ENCODE data around the gene KCNT2. TPM values are rescaled to one million over a fixed set of nuclear protein-coding genes. Genes with fewer than 3 reads are reported as not detected.

KCNT2 gene
- total and polyA plus RNA-seq, 9 of the 15 experiments (the other 6 are each of a cell fraction or from before 2014, with no cell fraction given), result 0.13 to 0.73 (median 0.28) TPM

DNA sequence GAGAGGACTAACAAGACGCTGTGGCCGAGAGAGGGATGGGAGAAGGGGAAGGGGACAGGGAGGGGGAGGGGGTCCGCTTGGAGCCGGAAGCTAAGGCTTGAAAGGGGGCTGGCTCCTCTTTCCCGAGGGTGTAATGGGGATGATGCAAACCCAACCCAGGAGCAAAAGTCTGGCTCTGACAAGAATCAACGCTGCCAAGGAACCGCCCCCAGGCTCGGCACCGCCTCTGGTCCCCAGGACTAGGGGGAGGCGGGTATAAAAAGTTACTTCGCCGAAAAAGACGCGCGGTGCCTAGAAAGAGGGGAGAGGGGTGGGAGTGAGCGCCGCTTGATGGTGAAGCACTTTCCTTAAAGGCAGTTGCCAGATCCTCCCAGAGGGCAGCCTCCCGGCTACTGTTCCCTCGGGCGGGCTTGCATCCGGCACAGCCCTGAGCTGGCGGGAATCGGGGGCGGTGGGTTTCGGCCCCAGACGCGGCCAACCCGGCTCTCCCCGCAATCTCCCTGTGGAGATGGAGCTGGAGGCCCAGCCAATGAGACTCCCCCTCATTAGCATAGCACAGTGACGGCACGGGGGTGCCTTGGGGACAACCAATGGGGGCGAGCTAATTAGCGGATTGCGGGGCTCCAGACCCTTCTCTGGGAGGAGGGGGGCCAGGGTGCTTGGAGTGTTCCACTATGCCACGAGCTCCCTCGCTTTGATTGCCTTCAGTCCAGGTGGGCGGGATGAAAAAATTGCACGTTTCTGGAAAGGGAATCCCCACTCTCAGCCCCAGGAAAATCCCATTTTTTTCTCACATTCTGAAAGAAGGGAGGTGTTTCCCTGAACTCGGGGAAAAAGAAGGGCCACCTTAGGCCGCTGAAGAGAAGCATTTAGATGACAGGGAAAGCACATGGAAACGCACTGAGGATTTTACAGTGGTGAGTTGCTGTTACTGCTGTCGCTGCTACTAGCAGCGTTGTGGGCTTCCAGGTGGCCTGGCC lies at the start of gene KCNT2 (continued):
- TF ChIP-seq, protein P1, sequence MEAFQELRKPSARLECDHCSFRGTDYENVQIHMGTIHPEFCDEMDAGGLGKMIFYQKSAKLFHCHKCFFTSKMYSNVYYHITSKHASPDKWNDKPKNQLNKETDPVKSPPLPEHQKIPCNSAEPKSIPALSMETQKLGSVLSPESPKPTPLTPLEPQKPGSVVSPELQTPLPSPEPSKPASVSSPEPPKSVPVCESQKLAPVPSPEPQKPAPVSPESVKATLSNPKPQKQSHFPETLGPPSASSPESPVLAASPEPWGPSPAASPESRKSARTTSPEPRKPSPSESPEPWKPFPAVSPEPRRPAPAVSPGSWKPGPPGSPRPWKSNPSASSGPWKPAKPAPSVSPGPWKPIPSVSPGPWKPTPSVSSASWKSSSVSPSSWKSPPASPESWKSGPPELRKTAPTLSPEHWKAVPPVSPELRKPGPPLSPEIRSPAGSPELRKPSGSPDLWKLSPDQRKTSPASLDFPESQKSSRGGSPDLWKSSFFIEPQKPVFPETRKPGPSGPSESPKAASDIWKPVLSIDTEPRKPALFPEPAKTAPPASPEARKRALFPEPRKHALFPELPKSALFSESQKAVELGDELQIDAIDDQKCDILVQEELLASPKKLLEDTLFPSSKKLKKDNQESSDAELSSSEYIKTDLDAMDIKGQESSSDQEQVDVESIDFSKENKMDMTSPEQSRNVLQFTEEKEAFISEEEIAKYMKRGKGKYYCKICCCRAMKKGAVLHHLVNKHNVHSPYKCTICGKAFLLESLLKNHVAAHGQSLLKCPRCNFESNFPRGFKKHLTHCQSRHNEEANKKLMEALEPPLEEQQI (IDR thresholded peaks at IDR 0.05), result no peak
- TF ChIP-seq MCM2 (IDR thresholded peaks at IDR 0.05; ENCODE audit: low read depth) (no peak), GTF2F1 (IDR thresholded peaks at IDR 0.05; ENCODE audit: low read depth, low read length) (no peak), POLR2G (IDR thresholded peaks at IDR 0.05; ENCODE audit: low read depth, low read length) (peak; percentile 54; the same call in 1 of the 2 replicates), ZNF644 (tag; IDR thresholded peaks at IDR 0.05; ENCODE audit: low read depth) (no peak)
- TF ChIP-seq, protein P2, sequence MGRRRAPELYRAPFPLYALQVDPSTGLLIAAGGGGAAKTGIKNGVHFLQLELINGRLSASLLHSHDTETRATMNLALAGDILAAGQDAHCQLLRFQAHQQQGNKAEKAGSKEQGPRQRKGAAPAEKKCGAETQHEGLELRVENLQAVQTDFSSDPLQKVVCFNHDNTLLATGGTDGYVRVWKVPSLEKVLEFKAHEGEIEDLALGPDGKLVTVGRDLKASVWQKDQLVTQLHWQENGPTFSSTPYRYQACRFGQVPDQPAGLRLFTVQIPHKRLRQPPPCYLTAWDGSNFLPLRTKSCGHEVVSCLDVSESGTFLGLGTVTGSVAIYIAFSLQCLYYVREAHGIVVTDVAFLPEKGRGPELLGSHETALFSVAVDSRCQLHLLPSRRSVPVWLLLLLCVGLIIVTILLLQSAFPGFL (CRISPR knock-in tag; IDR thresholded peaks at IDR 0.05), result no peak
- TF ChIP-seq, protein P3, sequence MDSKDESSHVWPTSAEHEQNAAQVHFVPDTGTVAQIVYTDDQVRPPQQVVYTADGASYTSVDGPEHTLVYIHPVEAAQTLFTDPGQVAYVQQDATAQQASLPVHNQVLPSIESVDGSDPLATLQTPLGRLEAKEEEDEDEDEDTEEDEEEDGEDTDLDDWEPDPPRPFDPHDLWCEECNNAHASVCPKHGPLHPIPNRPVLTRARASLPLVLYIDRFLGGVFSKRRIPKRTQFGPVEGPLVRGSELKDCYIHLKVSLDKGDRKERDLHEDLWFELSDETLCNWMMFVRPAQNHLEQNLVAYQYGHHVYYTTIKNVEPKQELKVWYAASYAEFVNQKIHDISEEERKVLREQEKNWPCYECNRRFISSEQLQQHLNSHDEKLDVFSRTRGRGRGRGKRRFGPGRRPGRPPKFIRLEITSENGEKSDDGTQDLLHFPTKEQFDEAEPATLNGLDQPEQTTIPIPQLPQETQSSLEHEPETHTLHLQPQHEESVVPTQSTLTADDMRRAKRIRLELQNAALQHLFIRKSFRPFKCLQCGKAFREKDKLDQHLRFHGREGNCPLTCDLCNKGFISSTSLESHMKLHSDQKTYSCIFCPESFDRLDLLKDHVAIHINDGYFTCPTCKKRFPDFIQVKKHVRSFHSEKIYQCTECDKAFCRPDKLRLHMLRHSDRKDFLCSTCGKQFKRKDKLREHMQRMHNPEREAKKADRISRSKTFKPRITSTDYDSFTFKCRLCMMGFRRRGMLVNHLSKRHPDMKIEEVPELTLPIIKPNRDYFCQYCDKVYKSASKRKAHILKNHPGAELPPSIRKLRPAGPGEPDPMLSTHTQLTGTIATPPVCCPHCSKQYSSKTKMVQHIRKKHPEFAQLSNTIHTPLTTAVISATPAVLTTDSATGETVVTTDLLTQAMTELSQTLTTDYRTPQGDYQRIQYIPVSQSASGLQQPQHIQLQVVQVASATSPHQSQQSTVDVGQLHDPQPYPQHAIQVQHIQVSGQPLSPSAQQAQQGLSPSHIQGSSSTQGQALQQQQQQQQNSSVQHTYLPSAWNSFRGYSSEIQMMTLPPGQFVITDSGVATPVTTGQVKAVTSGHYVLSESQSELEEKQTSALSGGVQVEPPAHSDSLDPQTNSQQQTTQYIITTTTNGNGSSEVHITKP (IDR thresholded peaks at IDR 0.05; ENCODE audit: partially characterized antibody), result peak; percentile 63
- TF ChIP-seq, protein P4, sequence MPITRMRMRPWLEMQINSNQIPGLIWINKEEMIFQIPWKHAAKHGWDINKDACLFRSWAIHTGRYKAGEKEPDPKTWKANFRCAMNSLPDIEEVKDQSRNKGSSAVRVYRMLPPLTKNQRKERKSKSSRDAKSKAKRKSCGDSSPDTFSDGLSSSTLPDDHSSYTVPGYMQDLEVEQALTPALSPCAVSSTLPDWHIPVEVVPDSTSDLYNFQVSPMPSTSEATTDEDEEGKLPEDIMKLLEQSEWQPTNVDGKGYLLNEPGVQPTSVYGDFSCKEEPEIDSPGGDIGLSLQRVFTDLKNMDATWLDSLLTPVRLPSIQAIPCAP (CRISPR knock-in tag; IDR thresholded peaks at IDR 0.05; ENCODE audit: borderline replicate concordance), result no peak
- TF ChIP-seq, protein P5, sequence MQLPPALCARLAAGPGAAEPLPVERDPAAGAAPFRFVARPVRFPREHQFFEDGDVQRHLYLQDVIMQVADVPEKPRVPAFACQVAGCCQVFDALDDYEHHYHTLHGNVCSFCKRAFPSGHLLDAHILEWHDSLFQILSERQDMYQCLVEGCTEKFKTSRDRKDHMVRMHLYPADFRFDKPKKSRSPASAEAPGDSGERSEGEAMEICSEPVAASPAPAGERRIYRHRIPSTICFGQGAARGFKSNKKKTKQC (CRISPR knock-in tag; IDR thresholded peaks at IDR 0.05), result no peak
- TF ChIP-seq, protein P6, sequence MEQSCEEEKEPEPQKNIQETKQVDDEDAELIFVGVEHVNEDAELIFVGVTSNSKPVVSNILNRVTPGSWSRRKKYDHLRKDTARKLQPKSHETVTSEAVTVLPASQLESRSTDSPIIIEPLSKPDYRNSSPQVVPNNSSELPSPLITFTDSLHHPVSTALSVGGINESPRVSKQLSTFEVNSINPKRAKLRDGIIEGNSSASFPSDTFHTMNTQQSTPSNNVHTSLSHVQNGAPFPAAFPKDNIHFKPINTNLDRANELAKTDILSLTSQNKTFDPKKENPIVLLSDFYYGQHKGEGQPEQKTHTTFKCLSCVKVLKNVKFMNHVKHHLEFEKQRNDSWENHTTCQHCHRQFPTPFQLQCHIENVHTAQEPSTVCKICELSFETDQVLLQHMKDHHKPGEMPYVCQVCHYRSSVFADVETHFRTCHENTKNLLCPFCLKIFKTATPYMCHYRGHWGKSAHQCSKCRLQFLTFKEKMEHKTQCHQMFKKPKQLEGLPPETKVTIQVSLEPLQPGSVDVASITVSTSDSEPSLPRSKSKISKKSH (CRISPR knock-in tag; IDR thresholded peaks at IDR 0.05), result no peak
- TF ChIP-seq, protein P7, sequence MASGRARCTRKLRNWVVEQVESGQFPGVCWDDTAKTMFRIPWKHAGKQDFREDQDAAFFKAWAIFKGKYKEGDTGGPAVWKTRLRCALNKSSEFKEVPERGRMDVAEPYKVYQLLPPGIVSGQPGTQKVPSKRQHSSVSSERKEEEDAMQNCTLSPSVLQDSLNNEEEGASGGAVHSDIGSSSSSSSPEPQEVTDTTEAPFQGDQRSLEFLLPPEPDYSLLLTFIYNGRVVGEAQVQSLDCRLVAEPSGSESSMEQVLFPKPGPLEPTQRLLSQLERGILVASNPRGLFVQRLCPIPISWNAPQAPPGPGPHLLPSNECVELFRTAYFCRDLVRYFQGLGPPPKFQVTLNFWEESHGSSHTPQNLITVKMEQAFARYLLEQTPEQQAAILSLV (tag; IDR thresholded peaks at IDR 0.05), result no peak
